SK-N-SH (cell line): ENCODE measurements around the gene ABCA10. TPM values are rescaled to one million over a fixed set of nuclear protein-coding genes. Genes with fewer than 3 reads are reported as not detected.

Experiments
- CTCF ChIA-PET: fragments of 300-600, 350-600 bp; formaldehyde crosslinking; extraction: SDS; loops from one replicate; lab custom pipeline; 2021; lab: Yijun Ruan, JAX
- POLR2A ChIA-PET: fragments of 350-600 bp; sonication (Branson Sonifier 250); formaldehyde crosslinking; extraction: SDS; loops from one replicate; lab custom pipeline; 2020; ENCODE audit warnings: antibody characterized with exemption, inconsistent platforms; lab: Yijun Ruan, JAX
- DNase-seq: peaks from one replicate; pipeline ENCODE4 v3.0.0; 2012
- H2AFZ ChIP-seq: fragments of 200-600 bp; sonication (generic); 2 replicates; pipeline ENCODE4 v1.8.1; 2016; ENCODE audit warnings: antibody characterized with exemption, mild to moderate bottlenecking, low read depth
- H3F3A ChIP-seq: fragments of 200-600 bp; sonication (generic); replicated peaks from 2 replicates; pipeline ENCODE3; 2016; ENCODE audit warnings: antibody characterized with exemption, mild to moderate bottlenecking; ENCODE audit not compliant: insufficient read depth
- H3K27ac ChIP-seq, 2 experiments: fragments of 200-500 bp in 1 of 2; fragments of 200-600 bp in 1 of 2; sonication (Bioruptor generic) in 1 of 2; sonication (generic), shearing (Covaris generic) in 1 of 2; 2 replicates each; pipeline versions ENCODE4 v1.5.1 to v1.6.1; 2014 to 2016; ENCODE audit warnings: low read depth in 2 of 2, inconsistent platforms in 1 of 2, low read length in 1 of 2, mild to moderate bottlenecking in 1 of 2, mixed read lengths in 1 of 2
- H3K27me3 ChIP-seq: fragments of 200-600 bp; sonication (generic), shearing (Covaris generic); 2 replicates; pipeline ENCODE4 v1.6.1; 2016; ENCODE audit warnings: mixed run types; ENCODE audit not compliant: insufficient read depth
- H3K36me3 ChIP-seq, 2 experiments: fragments of 200-500 bp in 1 of 2; fragments of 200-600 bp in 1 of 2; sonication (Bioruptor generic) in 1 of 2; sonication (generic) in 1 of 2; replicated peaks in 1 of 2; 2 replicates each; pipeline versions ENCODE3 to v1.5.1; 2014 to 2016; ENCODE audit warnings: low read length in 1 of 2, mild to moderate bottlenecking in 1 of 2; ENCODE audit not compliant: insufficient read depth in 2 of 2, control insufficient read depth in 1 of 2
- H3K4me1 ChIP-seq, 2 experiments: fragments of 200-500 bp in 1 of 2; fragments of 200-600 bp in 1 of 2; sonication (Bioruptor generic) in 1 of 2; sonication (generic), shearing (Covaris generic) in 1 of 2; 2 replicates each; pipeline versions ENCODE4 v1.5.1 to v1.6.1; 2014 to 2016; ENCODE audit warnings: low read depth in 1 of 2, low read length in 1 of 2, mixed run types in 1 of 2; ENCODE audit not compliant: insufficient read depth in 2 of 2, control insufficient read depth in 1 of 2
- H3K4me2 ChIP-seq: fragments of 200-600 bp; sonication (generic), shearing (Covaris generic); 2 replicates; pipeline ENCODE4 v1.6.1; 2017; ENCODE audit warnings: mixed run types
- H3K4me3 ChIP-seq, 2 experiments: fragments of 200-500 bp in 1 of 2; fragments of 200-600 bp in 1 of 2; sonication (Bioruptor generic) in 1 of 2; sonication (generic), shearing (Covaris generic) in 1 of 2; 2 replicates each; pipeline versions ENCODE4 v1.5.1 to v1.8.1; 2014 to 2016; ENCODE audit warnings: low read depth in 2 of 2, inconsistent platforms in 1 of 2, low read length in 1 of 2, mild to moderate bottlenecking in 1 of 2, mixed read lengths in 1 of 2, moderate library complexity in 1 of 2
- H3K79me2 ChIP-seq: fragments of 200-600 bp; sonication (generic); 2 replicates; pipeline ENCODE4 v1.8.1; 2017; ENCODE audit warnings: mild to moderate bottlenecking; ENCODE audit not compliant: insufficient read depth
- H3K9ac ChIP-seq: fragments of 200-600 bp; sonication (generic); 2 replicates; pipeline ENCODE4 v1.6.1; 2017; ENCODE audit warnings: mixed run types
- H3K9me2 ChIP-seq: fragments of 200-600 bp; sonication (generic); 2 replicates; pipeline ENCODE4 v1.6.1; 2017; ENCODE audit warnings: mixed run types
- H3K9me3 ChIP-seq: fragments of 200-600 bp; sonication (generic); 2 replicates; pipeline ENCODE4 v1.6.1; 2017; ENCODE audit warnings: mixed run types, mild to moderate bottlenecking, moderate library complexity
- H4K20me1 ChIP-seq: fragments of 200-600 bp; sonication (generic); 2 replicates; pipeline ENCODE4 v1.6.1; 2017; ENCODE audit warnings: mild to moderate bottlenecking, mixed run types; ENCODE audit not compliant: insufficient read depth
- ELF1 ChIP-seq: IDR thresholded peaks from 2 replicates; pipeline ENCODE4 v1.4.0; 2012
- EP300 ChIP-seq, 2 experiments: IDR thresholded peaks; 2 replicates each; pipeline versions ENCODE4 v1.4.0 to v1.6.1; 2012; ENCODE audit warnings: borderline replicate concordance in 1 of 2, low read depth in 1 of 2, low read length in 1 of 2
- FOSL2 ChIP-seq: IDR thresholded peaks from 2 replicates; pipeline ENCODE4 v1.4.0; 2012; ENCODE audit warnings: low read depth, mild to moderate bottlenecking, moderate library complexity, borderline replicate concordance
- FOXJ3 ChIP-seq: sonication (generic); formaldehyde crosslinking; IDR thresholded peaks from 2 replicates; pipeline ENCODE4 v1.5.1; 2020; ENCODE audit warnings: mild to moderate bottlenecking, missing genetic modification reagents
- GABPA ChIP-seq: IDR thresholded peaks from 2 replicates; pipeline ENCODE4 v1.4.0; 2012; ENCODE audit warnings: low read depth, mild to moderate bottlenecking
- MEF2A ChIP-seq: IDR thresholded peaks from 2 replicates; pipeline ENCODE4 v1.4.0; 2012; ENCODE audit warnings: low read depth, borderline replicate concordance
- NFIC ChIP-seq: IDR thresholded peaks from 2 replicates; pipeline ENCODE4 v1.4.0; 2012; ENCODE audit warnings: borderline replicate concordance
- NRF1 ChIP-seq: IDR thresholded peaks from 2 replicates; pipeline ENCODE4 v1.6.1; 2012; ENCODE audit warnings: low read depth, mild to moderate bottlenecking, low read length
- POLR2AphosphoS5 ChIP-seq: IDR thresholded peaks from 2 replicates; pipeline ENCODE4 v1.6.1; 2012; ENCODE audit warnings: low read depth, low read length
- RFX5 ChIP-seq: IDR thresholded peaks from 2 replicates; pipeline ENCODE4 v1.6.1; 2012; ENCODE audit warnings: mild to moderate bottlenecking, improper control_type of control experiment, low read length
- RXRA ChIP-seq: IDR thresholded peaks from 2 replicates; pipeline ENCODE4 v1.4.0; 2012; ENCODE audit warnings: low read depth, mild to moderate bottlenecking, borderline replicate concordance
- SIN3A ChIP-seq: IDR thresholded peaks from 2 replicates; pipeline ENCODE4 v1.6.1; 2012; ENCODE audit warnings: low read depth, mild to moderate bottlenecking, low read length, moderate library complexity, borderline replicate concordance
- SMC3 ChIP-seq: IDR thresholded peaks from 2 replicates; pipeline ENCODE4 v1.6.1; 2012; ENCODE audit warnings: low read depth, low read length, improper control_type of control experiment
- TAF1 ChIP-seq: IDR thresholded peaks from 2 replicates; pipeline ENCODE4 v1.6.1; 2012; ENCODE audit warnings: low read depth, mild to moderate bottlenecking, low read length, moderate library complexity, borderline replicate concordance
- TCF12 ChIP-seq: IDR thresholded peaks from 2 replicates; pipeline ENCODE4 v1.4.0; 2012
- TEAD4 ChIP-seq: IDR thresholded peaks from 2 replicates; pipeline ENCODE4 v1.4.0; 2012; ENCODE audit warnings: mild to moderate bottlenecking, borderline replicate concordance; ENCODE audit not compliant: insufficient read depth
- WGBS: methylation state at CpG from one replicate; pipeline ENCODE4 v1.1.6; 2017; ENCODE audit warnings: low lambda C conversion rate; 5-methylcytosine and 5-hydroxymethylcytosine counted together
- polyA plus RNA-seq, 3 experiments: library from polyadenylated mRNA; depleted of rRNA; stranded (reverse); fragments of >200 nt; gene quantifications; 2 replicates each; pipeline ENCODE4 v1.2.3, GENCODE V29; 2012
- TF ChIP-seq, protein P1 (sequence below): fragments of 200-600 bp; sonication (generic); IDR thresholded peaks from 2 replicates; pipeline ENCODE4 v1.6.1; 2017; ENCODE audit warnings: antibody characterized with exemption, mild to moderate bottlenecking, moderate library complexity
- TF ChIP-seq, protein P2 (sequence below): fragments of 150-350 bp; IDR thresholded peaks from 2 replicates; pipeline ENCODE4 v1.6.1; 2016; ENCODE audit warnings: mild to moderate bottlenecking, low read depth, low read length
- TF ChIP-seq, protein P3 (sequence below): IDR thresholded peaks from 2 replicates; pipeline ENCODE4 v1.6.1; 2012; ENCODE audit warnings: mild to moderate bottlenecking, low read depth, low read length, moderate library complexity

ABCA10 gene
- polyA plus RNA-seq, 1 of the 3 experiments (the other 2 are of a cell fraction), result 0.07 TPM

DNA sequence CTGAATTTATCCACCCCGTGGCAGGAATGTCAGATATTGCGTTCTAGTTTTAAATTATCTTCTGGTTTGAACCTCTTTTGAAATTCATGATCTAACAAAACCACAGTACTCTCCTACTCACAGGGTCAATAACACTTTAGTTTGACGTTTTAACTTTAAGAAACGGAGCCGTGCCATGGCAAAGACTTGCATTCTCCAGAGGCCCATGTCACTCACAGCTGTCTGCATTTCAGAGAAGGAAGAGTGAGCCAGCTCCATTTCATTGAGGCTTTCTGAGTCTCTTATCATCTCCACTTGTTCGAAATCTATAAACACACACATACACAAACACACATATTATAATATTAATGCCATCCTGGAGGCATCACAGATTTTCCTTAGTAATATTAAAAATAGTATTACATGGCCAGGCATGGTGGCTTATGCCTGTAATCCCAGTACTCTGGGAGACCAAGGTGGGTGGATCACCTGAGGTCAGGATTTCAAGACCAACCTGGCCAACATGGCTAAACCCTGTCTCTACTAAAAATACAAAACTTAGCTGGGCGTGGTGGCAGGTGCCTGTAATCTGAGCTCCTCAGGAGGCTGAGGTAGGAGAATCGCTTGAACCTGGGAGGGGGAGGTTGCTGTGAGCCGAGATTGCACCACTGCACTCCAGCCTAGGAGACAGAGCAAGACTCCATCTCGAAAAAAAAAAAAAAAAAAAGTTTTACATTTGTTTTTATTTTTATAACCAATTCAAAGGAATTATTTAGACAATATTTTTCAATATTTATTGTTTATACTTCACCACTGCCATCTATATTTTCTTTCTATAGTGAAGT lies 122.5 kb downstream of the ABCA10 start:
- TF ChIP-seq TCF12 (no peak), FOXJ3 (CRISPR knock-in tag) (no peak), NRF1 (no peak), NFIC (no peak), SMC3 (no peak), MEF2A (no peak), RFX5 (no peak)
- TF ChIP-seq, protein P1, sequence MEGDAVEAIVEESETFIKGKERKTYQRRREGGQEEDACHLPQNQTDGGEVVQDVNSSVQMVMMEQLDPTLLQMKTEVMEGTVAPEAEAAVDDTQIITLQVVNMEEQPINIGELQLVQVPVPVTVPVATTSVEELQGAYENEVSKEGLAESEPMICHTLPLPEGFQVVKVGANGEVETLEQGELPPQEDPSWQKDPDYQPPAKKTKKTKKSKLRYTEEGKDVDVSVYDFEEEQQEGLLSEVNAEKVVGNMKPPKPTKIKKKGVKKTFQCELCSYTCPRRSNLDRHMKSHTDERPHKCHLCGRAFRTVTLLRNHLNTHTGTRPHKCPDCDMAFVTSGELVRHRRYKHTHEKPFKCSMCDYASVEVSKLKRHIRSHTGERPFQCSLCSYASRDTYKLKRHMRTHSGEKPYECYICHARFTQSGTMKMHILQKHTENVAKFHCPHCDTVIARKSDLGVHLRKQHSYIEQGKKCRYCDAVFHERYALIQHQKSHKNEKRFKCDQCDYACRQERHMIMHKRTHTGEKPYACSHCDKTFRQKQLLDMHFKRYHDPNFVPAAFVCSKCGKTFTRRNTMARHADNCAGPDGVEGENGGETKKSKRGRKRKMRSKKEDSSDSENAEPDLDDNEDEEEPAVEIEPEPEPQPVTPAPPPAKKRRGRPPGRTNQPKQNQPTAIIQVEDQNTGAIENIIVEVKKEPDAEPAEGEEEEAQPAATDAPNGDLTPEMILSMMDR, result no peak
- TF ChIP-seq, protein P2, sequence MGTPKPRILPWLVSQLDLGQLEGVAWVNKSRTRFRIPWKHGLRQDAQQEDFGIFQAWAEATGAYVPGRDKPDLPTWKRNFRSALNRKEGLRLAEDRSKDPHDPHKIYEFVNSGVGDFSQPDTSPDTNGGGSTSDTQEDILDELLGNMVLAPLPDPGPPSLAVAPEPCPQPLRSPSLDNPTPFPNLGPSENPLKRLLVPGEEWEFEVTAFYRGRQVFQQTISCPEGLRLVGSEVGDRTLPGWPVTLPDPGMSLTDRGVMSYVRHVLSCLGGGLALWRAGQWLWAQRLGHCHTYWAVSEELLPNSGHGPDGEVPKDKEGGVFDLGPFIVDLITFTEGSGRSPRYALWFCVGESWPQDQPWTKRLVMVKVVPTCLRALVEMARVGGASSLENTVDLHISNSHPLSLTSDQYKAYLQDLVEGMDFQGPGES, result no peak

DNA sequence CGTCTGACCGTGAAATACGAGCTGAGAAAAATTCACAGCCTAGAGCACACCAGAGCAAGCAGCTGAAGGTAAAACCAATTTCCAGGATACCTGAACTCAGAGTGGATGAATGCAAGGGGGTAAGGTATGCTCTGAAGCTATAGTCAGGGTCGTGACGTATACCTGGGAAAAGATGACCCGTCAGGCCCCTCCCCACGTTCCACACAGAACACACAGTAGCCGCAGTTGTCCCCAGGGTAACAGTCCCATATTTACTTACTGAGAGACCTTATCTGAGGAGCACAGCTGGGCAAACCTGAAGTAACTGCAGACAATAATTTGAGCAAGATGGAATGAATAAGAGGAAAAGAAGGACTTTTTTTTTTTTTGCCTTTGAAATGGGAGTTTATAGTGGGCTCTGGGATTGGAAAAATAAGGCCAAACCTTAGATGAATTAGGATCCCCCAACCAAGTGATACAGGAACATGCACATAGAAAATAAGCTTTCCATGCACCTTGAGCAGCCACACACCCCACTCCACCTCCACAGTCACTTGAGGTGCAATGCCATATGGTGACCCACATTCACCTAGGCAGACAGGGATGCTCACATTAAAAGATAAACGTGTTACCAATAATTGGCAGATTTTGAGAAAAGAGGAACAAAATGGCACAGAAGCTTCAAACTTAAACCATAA lies 124.9 kb downstream of the ABCA10 start:
- no peaks in the 10 kb centered on the region for H4K20me1 ChIP-seq
- ChIA-PET POLR2A (no interaction called here), CTCF (interaction anchor here (0.6 kb wide), 1 partner anchor 197 kb away, joined by 4 read pairs; no protein-coding TSS in a partner anchor)
- no peaks in the 10 kb centered on the region; a peak in 1 of 4 replicates for H3K4me1 ChIP-seq
- no peaks in the 10 kb centered on the region for H3K9me3 ChIP-seq
- no peaks in the 10 kb centered on the region for H3K27me3 ChIP-seq
- H3K36me3 ChIP-seq, result no peaks in the 10 kb centered on the region
- no peak overlapping the region for H3K9ac ChIP-seq
- H3F3A ChIP-seq, result no peaks in the 10 kb centered on the region
- no peak overlapping the region for H3K4me2 ChIP-seq
- 17% methylated on average over 9 of the region's 9 CpGs for whole genome bisulfite sequencing
- no peak overlapping the region for H3K4me3 ChIP-seq
- no peaks in the 10 kb centered on the region for H3K9me2 ChIP-seq
- H2AFZ ChIP-seq, result no peak overlapping the region
- no peaks in the 10 kb centered on the region for H3K79me2 ChIP-seq
- no peak overlapping the region for H3K27ac ChIP-seq
- no peak for DNase-seq
- TF ChIP-seq ELF1, result no peak
- TF ChIP-seq, protein P3, sequence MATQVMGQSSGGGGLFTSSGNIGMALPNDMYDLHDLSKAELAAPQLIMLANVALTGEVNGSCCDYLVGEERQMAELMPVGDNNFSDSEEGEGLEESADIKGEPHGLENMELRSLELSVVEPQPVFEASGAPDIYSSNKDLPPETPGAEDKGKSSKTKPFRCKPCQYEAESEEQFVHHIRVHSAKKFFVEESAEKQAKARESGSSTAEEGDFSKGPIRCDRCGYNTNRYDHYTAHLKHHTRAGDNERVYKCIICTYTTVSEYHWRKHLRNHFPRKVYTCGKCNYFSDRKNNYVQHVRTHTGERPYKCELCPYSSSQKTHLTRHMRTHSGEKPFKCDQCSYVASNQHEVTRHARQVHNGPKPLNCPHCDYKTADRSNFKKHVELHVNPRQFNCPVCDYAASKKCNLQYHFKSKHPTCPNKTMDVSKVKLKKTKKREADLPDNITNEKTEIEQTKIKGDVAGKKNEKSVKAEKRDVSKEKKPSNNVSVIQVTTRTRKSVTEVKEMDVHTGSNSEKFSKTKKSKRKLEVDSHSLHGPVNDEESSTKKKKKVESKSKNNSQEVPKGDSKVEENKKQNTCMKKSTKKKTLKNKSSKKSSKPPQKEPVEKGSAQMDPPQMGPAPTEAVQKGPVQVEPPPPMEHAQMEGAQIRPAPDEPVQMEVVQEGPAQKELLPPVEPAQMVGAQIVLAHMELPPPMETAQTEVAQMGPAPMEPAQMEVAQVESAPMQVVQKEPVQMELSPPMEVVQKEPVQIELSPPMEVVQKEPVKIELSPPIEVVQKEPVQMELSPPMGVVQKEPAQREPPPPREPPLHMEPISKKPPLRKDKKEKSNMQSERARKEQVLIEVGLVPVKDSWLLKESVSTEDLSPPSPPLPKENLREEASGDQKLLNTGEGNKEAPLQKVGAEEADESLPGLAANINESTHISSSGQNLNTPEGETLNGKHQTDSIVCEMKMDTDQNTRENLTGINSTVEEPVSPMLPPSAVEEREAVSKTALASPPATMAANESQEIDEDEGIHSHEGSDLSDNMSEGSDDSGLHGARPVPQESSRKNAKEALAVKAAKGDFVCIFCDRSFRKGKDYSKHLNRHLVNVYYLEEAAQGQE, result no peak
- no peak for TF ChIP-seq SIN3A
- TF ChIP-seq RXRA, result no peak
- no peak for TF ChIP-seq TAF1
- no peak for TF ChIP-seq GABPA
- no peak for TF ChIP-seq NFIC
- TF ChIP-seq EP300 (IDR thresholded peaks at IDR 0.05; ENCODE audit: borderline replicate concordance in 1 of 2, low read depth in 1 of 2, low read length in 1 of 2), result no peak
- no peak for TF ChIP-seq FOSL2
- TF ChIP-seq POLR2AphosphoS5, result no peak
- no peak for TF ChIP-seq TEAD4

More for the DNA sequence above, 122.5 kb downstream of the ABCA10 start:
- no peaks in the 10 kb centered on the region for H3K36me3 ChIP-seq
- CTCF ChIA-PET, result no interaction called here
- no peak overlapping the region for H2AFZ ChIP-seq
- no peaks in the 10 kb centered on the region for H3K79me2 ChIP-seq
- no peaks in the 10 kb centered on the region; the same call in 1 of the 2 replicates for H3K9me3 ChIP-seq
- WGBS, result 21% methylated on average over 10 of the region's 10 CpGs
- H3K4me2 ChIP-seq, result no peak overlapping the region
- H3K9me2 ChIP-seq, result no peaks in the 10 kb centered on the region
- no peaks in the 10 kb centered on the region for H3F3A ChIP-seq
- no peaks in the 10 kb centered on the region; a peak in 1 of 4 replicates for H3K4me1 ChIP-seq
- no peak overlapping the region for H3K27ac ChIP-seq
- H3K27me3 ChIP-seq, result no peaks in the 10 kb centered on the region
- DNase-seq, result no peak
- no peak overlapping the region for H3K4me3 ChIP-seq
- H4K20me1 ChIP-seq, result no peaks in the 10 kb centered on the region
- H3K9ac ChIP-seq, result no peak overlapping the region
- POLR2A ChIA-PET, result no interaction called here
